ENCODE data around the gene VRK3.

- TF ChIP-seq, protein P1, sequence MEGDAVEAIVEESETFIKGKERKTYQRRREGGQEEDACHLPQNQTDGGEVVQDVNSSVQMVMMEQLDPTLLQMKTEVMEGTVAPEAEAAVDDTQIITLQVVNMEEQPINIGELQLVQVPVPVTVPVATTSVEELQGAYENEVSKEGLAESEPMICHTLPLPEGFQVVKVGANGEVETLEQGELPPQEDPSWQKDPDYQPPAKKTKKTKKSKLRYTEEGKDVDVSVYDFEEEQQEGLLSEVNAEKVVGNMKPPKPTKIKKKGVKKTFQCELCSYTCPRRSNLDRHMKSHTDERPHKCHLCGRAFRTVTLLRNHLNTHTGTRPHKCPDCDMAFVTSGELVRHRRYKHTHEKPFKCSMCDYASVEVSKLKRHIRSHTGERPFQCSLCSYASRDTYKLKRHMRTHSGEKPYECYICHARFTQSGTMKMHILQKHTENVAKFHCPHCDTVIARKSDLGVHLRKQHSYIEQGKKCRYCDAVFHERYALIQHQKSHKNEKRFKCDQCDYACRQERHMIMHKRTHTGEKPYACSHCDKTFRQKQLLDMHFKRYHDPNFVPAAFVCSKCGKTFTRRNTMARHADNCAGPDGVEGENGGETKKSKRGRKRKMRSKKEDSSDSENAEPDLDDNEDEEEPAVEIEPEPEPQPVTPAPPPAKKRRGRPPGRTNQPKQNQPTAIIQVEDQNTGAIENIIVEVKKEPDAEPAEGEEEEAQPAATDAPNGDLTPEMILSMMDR (IDR thresholded peaks at IDR 0.05): no peak
- TF ChIP-seq, protein P2, sequence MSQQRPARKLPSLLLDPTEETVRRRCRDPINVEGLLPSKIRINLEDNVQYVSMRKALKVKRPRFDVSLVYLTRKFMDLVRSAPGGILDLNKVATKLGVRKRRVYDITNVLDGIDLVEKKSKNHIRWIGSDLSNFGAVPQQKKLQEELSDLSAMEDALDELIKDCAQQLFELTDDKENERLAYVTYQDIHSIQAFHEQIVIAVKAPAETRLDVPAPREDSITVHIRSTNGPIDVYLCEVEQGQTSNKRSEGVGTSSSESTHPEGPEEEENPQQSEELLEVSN (IDR thresholded peaks at IDR 0.05; ENCODE audit: borderline replicate concordance, low read depth): no peak
- TF ChIP-seq KDM1A (IDR thresholded peaks at IDR 0.05; ENCODE audit: low read depth) (no peak), POLR2A (IDR thresholded peaks at IDR 0.05; ENCODE audit: low read length) (no peak)
Observed at GRCh38 chr19:49977076-49977475, 48.1 kb downstream of the VRK3 start.
